H9 (cell line): Measurements from ENCODE around the gene KCTD1. TPM values are rescaled to one million over a fixed set of nuclear protein-coding genes. Genes with fewer than 3 reads are reported as not detected.

Experiments used
- DNase-seq: peaks from one replicate; pipeline ENCODE4 v3.0.0-alpha.2; 2017
- H2AFZ ChIP-seq: one replicate; pipeline ENCODE4 v1.6.1; 2013; ENCODE audit warnings: mild to moderate bottlenecking, low read length, control low read depth, moderate library complexity
- H2AK5ac ChIP-seq: 2 replicates; pipeline ENCODE4 v1.6.1; 2013; ENCODE audit warnings: low read length, control low read depth, mixed read lengths; ENCODE audit not compliant: insufficient read length
- H2BK120ac ChIP-seq: one replicate; pipeline ENCODE4 v1.6.1; 2013; ENCODE audit warnings: low read depth, mild to moderate bottlenecking, low read length, control low read depth, inconsistent platforms; ENCODE audit not compliant: poor library complexity, severe bottlenecking
- H2BK12ac ChIP-seq: 2 replicates; pipeline ENCODE4 v1.6.1; 2013; ENCODE audit warnings: low read length, control low read depth, mixed read lengths, low read depth; ENCODE audit not compliant: insufficient read length
- H2BK15ac ChIP-seq: 2 replicates; pipeline ENCODE4 v1.6.1; 2013; ENCODE audit warnings: low read depth, low read length, control low read depth
- H2BK20ac ChIP-seq: one replicate; pipeline ENCODE4 v1.6.1; 2013; ENCODE audit warnings: low read depth, mild to moderate bottlenecking, low read length, control low read depth, inconsistent platforms; ENCODE audit not compliant: poor library complexity, severe bottlenecking
- H2BK5ac ChIP-seq: 2 replicates; pipeline ENCODE4 v1.6.1; 2013; ENCODE audit warnings: low read length, control low read depth, mixed read lengths; ENCODE audit not compliant: insufficient read length
- H3K14ac ChIP-seq: 2 replicates; pipeline ENCODE4 v1.6.1; 2013; ENCODE audit warnings: low read length, control low read depth; ENCODE audit not compliant: insufficient read depth
- H3K18ac ChIP-seq: 2 replicates; pipeline ENCODE4 v1.6.1; 2013; ENCODE audit warnings: low read depth, mild to moderate bottlenecking, mixed read lengths, low read length, control low read depth; ENCODE audit not compliant: insufficient read length
- H3K23ac ChIP-seq: 2 replicates; pipeline ENCODE4 v1.6.1; 2013; ENCODE audit warnings: low read length, control low read depth, mixed read lengths, low read depth; ENCODE audit not compliant: insufficient read length
- H3K23me2 ChIP-seq: 2 replicates; pipeline ENCODE4 v1.6.1; 2013; ENCODE audit warnings: low read depth, mild to moderate bottlenecking, mixed read lengths, low read length, control low read depth; ENCODE audit not compliant: insufficient read length, poor library complexity, severe bottlenecking
- H3K27ac ChIP-seq: 2 replicates; pipeline ENCODE4 v1.5.1; 2013; ENCODE audit warnings: low read length, control low read depth, mixed read lengths, low read depth; ENCODE audit not compliant: insufficient read length
- H3K27me3 ChIP-seq: 2 replicates; pipeline ENCODE4 v1.6.1; 2013; ENCODE audit warnings: low read length, control low read depth, inconsistent platforms; ENCODE audit not compliant: insufficient read depth
- H3K4ac ChIP-seq: 2 replicates; pipeline ENCODE4 v1.6.1; 2013; ENCODE audit warnings: low read depth, mild to moderate bottlenecking, control low read depth, inconsistent platforms, low read length, moderate library complexity
- H3K4me1 ChIP-seq: 2 replicates; pipeline ENCODE4 v1.6.1; 2013; ENCODE audit warnings: low read length, control low read depth, inconsistent platforms; ENCODE audit not compliant: insufficient read depth
- H3K4me2 ChIP-seq: 2 replicates; pipeline ENCODE4 v1.6.1; 2013; ENCODE audit warnings: low read length, control low read depth, mixed read lengths; ENCODE audit not compliant: insufficient read length, insufficient read depth
- H3K56ac ChIP-seq: 2 replicates; pipeline ENCODE4 v1.6.1; 2013; ENCODE audit warnings: low read depth, mild to moderate bottlenecking, mixed read lengths, low read length, control low read depth; ENCODE audit not compliant: insufficient read length
- H3K79me1 ChIP-seq: 2 replicates; pipeline ENCODE4 v1.6.1; 2013; ENCODE audit warnings: low read depth, mild to moderate bottlenecking, moderate library complexity, low read length, control low read depth, inconsistent platforms; ENCODE audit not compliant: insufficient read depth, poor library complexity, severe bottlenecking
- H3K79me2 ChIP-seq: 2 replicates; pipeline ENCODE4 v1.6.1; 2013; ENCODE audit warnings: low read length, control low read depth, inconsistent platforms; ENCODE audit not compliant: insufficient read depth
- H3K9ac ChIP-seq: 2 replicates; pipeline ENCODE4 v1.6.1; 2013; ENCODE audit warnings: low read length, control low read depth, mixed read lengths; ENCODE audit not compliant: insufficient read length; ENCODE audit errors: extremely low read depth
- H3K9me3 ChIP-seq: one replicate; pipeline ENCODE4 v1.6.1; 2013; ENCODE audit warnings: low read depth, low read length, inconsistent platforms; ENCODE audit not compliant: control insufficient read depth
- H3T11ph ChIP-seq: one replicate; pipeline ENCODE4 v1.6.1; 2013; ENCODE audit warnings: mild to moderate bottlenecking, low read length, control low read depth, inconsistent platforms
- H4K20me1 ChIP-seq: one replicate; pipeline ENCODE4 v1.6.1; 2013; ENCODE audit not compliant: control insufficient read depth, insufficient read length, insufficient read depth
- H4K5ac ChIP-seq: 2 replicates; pipeline ENCODE4 v1.6.1; 2013; ENCODE audit warnings: low read depth, mild to moderate bottlenecking, mixed read lengths, low read length, control low read depth; ENCODE audit not compliant: insufficient read length
- H4K8ac ChIP-seq: replicated peaks from 2 replicates; pipeline ENCODE4 v1.6.1; 2013; ENCODE audit warnings: low read length, control low read depth, mixed read lengths, low read depth; ENCODE audit not compliant: insufficient read length
- H4K91ac ChIP-seq: 2 replicates; pipeline ENCODE4 v1.6.1; 2013; ENCODE audit warnings: low read depth, mild to moderate bottlenecking, moderate library complexity, mixed read lengths, low read length, control low read depth; ENCODE audit not compliant: insufficient read length
- H3K27ac Mint-ChIP-seq, 3 experiments: 2 replicates in 2 of 3; 3 replicates in 1 of 3; pipeline ENCODE4 v1.8.0; 2020 to 2021; ENCODE audit warnings: mixed read lengths in 3 of 3, mild to moderate bottlenecking in 1 of 3, moderate library complexity in 1 of 3
- H3K27me3 Mint-ChIP-seq: 2 replicates; pipeline ENCODE4 v1.8.0; 2021; ENCODE audit warnings: low read depth, mild to moderate bottlenecking, moderate library complexity, mixed read lengths
- H3K36me3 Mint-ChIP-seq, 3 experiments: 2 replicates in 2 of 3; 3 replicates in 1 of 3; pipeline ENCODE4 v1.8.0; 2020 to 2021; ENCODE audit warnings: low read depth in 3 of 3, mixed read lengths in 3 of 3; ENCODE audit not compliant: insufficient read depth in 1 of 3
- H3K4me1 Mint-ChIP-seq, 2 experiments: 2 replicates each; pipeline ENCODE4 v1.8.0; 2020; ENCODE audit warnings: mixed read lengths in 2 of 2
- H3K4me3 Mint-ChIP-seq, 2 experiments: 2 replicates in 1 of 2; 3 replicates in 1 of 2; pipeline ENCODE4 v1.8.0; 2020 to 2021; ENCODE audit warnings: mild to moderate bottlenecking in 2 of 2, mixed read lengths in 2 of 2, moderate library complexity in 1 of 2
- H3K9me3 Mint-ChIP-seq, 2 experiments: 2 replicates in 1 of 2; 3 replicates in 1 of 2; pipeline ENCODE4 v1.8.0; 2020; ENCODE audit warnings: mild to moderate bottlenecking in 2 of 2, mixed read lengths in 2 of 2, moderate library complexity in 1 of 2
- WGBS: extraction: QIAGEN DNeasy Blood & Tissue Kit; methylation state at CpG from one replicate; pipeline ENCODE4 v1.1.7; 2013; ENCODE audit warnings: missing lambda C conversion rate, low lambda C conversion rate, mixed read lengths; ENCODE audit not compliant: insufficient read length; ENCODE audit errors: extremely low coverage; 5-methylcytosine and 5-hydroxymethylcytosine counted together
- total RNA-seq: library from RNA; stranded (reverse); gene quantifications from 2 replicates; pipeline ENCODE4 v1.2.1, GENCODE V29; 2021
- TF ChIP-seq, protein P1 (sequence below): fragments of 200-600 bp; sonication (generic); conservative IDR thresholded peaks from 3 replicates; pipeline ENCODE4 v1.8.0; 2021; ENCODE audit warnings: antibody characterized with exemption, mild to moderate bottlenecking

KCTD1 gene
- total RNA-seq, 1 experiment from 2014 or later, result 10.8 TPM

DNA sequence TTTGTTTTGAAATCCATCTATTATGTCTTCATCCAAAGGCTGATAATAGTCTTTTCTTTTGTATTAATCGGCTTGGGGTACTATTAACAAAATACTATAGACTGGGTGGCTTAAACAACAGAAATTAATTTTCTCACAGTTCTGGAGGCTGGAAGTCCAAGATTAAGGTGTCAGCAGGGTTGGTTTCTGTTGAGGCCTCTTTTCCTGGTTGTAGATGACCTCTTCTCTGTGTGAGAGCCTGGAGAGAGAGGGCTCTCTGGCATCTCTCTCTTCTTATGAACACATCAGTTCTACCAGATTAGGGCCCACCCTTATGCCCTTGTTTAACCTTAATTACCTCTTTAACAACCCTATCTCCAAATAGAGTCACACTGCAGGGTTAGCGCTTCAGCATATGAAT is 14.2 kb upstream of the KCTD1 start:
- H4K91ac ChIP-seq, result no peak overlapping the region
- H3K9me3 ChIP-seq, result no peaks in the 10 kb centered on the region
- H4K5ac ChIP-seq, result no peak overlapping the region
- Mint-ChIP-seq H3K36me3 (peaks cover 0 to 5% (median 1%) of the 10 kb centered on the region in 3 experiments; a peak in 2 of 7 replicates), H3K4me3 (no peak overlapping the region), H3K27ac (no peak overlapping the region), H3K9me3 (peaks cover 4% of the 10 kb centered on the region in 2 experiments), H3K4me1 (peaks cover 28 to 35% of the 10 kb centered on the region in 2 experiments), H3K27me3 (peaks cover 37% of the 10 kb centered on the region)
- no peak overlapping the region for H3K27ac ChIP-seq
- H3K14ac ChIP-seq, result no peak overlapping the region
- no peak overlapping the region for H3K4ac ChIP-seq
- H3K18ac ChIP-seq, result no peak overlapping the region
- H3K4me2 ChIP-seq, result no peak overlapping the region
- no peak overlapping the region for H3K23ac ChIP-seq
- no peak overlapping the region for H4K8ac ChIP-seq
- no peak overlapping the region for H2BK15ac ChIP-seq
- H3K56ac ChIP-seq, result no peak overlapping the region
- no peaks in the 10 kb centered on the region for H3K23me2 ChIP-seq
- no peak overlapping the region for H2BK5ac ChIP-seq
- no peaks in the 10 kb centered on the region; the same call in 1 of the 2 replicates for H3K4me1 ChIP-seq
- H3K9ac ChIP-seq, result no peak overlapping the region
- WGBS, result no CpG with 5 or more reads among the region's 2 CpGs
- no peak overlapping the region for H2AFZ ChIP-seq
- H3T11ph ChIP-seq, result no peak overlapping the region
- H2BK20ac ChIP-seq, result no peak overlapping the region
- H3K27me3 ChIP-seq, result no peaks in the 10 kb centered on the region; the same call in none of the 2 replicates
- no peaks in the 10 kb centered on the region for H4K20me1 ChIP-seq
- H3K79me1 ChIP-seq, result no peaks in the 10 kb centered on the region
- H2BK12ac ChIP-seq, result no peak overlapping the region
- H2AK5ac ChIP-seq, result no peak overlapping the region
- DNase-seq, result no peak
- TF ChIP-seq, protein P1, sequence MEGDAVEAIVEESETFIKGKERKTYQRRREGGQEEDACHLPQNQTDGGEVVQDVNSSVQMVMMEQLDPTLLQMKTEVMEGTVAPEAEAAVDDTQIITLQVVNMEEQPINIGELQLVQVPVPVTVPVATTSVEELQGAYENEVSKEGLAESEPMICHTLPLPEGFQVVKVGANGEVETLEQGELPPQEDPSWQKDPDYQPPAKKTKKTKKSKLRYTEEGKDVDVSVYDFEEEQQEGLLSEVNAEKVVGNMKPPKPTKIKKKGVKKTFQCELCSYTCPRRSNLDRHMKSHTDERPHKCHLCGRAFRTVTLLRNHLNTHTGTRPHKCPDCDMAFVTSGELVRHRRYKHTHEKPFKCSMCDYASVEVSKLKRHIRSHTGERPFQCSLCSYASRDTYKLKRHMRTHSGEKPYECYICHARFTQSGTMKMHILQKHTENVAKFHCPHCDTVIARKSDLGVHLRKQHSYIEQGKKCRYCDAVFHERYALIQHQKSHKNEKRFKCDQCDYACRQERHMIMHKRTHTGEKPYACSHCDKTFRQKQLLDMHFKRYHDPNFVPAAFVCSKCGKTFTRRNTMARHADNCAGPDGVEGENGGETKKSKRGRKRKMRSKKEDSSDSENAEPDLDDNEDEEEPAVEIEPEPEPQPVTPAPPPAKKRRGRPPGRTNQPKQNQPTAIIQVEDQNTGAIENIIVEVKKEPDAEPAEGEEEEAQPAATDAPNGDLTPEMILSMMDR, result no peak
- no peak overlapping the region for H2BK120ac ChIP-seq
- H3K79me2 ChIP-seq, result no peaks in the 10 kb centered on the region
